GM12864 (cell line): ENCODE measurements around the gene OTOS.

Experiments used
- DNase-seq: peaks from one replicate; pipeline ENCODE4 v3.0.0-alpha.2; 2011; ENCODE audit warnings: low read depth
- H3K4me3 ChIP-seq: 2 replicates; pipeline ENCODE4 v1.5.1; 2011; ENCODE audit warnings: mild to moderate bottlenecking, low read depth, low read length, control low read depth
- TF ChIP-seq, protein P1 (sequence below): IDR thresholded peaks from 2 replicates; pipeline ENCODE4 v1.5.1; 2011; ENCODE audit warnings: low read depth, mild to moderate bottlenecking, moderate library complexity, low read length, control low read depth, inconsistent platforms; ENCODE audit errors: missing control alignments

Gene OTOS

DNA sequence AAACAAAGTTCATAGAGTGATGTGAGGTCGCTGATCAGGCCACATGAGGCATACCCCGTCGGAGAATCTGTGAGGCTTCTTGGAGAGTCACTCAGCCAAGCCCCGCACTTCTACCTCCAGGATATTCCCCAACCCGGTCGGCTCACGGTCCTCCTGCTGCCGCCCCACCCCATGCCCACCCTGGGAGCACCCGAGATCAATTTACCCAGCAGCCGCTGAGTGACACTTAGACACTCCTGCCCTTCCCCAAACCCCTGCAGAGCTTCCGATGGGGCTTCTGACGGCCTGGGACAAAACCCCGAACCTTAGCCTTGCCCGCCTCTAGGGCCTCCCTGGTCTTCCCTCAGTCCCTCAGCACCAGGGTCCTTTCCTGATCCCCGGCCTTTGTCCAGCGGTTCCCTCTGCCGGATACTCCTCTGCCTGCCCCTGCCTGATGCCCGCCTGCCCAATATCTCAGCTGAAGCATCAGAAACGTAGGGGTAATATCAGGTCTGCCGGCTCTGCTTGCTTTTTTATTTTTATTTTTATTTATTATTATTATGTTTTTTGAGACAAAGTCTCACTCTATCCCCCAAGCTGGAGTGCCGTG is 18.9 kb upstream of the OTOS start:
- TF ChIP-seq, protein P1, sequence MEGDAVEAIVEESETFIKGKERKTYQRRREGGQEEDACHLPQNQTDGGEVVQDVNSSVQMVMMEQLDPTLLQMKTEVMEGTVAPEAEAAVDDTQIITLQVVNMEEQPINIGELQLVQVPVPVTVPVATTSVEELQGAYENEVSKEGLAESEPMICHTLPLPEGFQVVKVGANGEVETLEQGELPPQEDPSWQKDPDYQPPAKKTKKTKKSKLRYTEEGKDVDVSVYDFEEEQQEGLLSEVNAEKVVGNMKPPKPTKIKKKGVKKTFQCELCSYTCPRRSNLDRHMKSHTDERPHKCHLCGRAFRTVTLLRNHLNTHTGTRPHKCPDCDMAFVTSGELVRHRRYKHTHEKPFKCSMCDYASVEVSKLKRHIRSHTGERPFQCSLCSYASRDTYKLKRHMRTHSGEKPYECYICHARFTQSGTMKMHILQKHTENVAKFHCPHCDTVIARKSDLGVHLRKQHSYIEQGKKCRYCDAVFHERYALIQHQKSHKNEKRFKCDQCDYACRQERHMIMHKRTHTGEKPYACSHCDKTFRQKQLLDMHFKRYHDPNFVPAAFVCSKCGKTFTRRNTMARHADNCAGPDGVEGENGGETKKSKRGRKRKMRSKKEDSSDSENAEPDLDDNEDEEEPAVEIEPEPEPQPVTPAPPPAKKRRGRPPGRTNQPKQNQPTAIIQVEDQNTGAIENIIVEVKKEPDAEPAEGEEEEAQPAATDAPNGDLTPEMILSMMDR, result no peak
- no peak for DNase-seq
- H3K4me3 ChIP-seq, result no peak overlapping the region

DNA sequence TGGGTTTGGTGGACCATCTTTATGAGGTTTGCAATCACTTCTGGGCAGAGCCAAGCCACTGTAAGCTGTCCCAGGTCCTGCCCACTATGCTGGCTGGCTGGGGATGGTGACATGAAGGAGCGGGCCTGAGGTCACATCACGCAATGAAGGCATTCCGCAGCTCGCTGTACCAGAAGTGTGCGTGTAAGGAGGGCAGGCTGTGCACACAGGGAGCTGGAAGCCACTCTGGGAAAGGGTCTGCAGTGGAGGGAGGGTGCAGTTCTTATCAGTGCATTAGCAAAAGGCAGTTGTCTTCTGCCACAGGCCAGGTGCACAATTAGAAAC is 16.7 kb upstream of the OTOS start:
- TF ChIP-seq, protein P1, result no peak
- H3K4me3 ChIP-seq, result no peak overlapping the region
- no peak for DNase-seq

DNA sequence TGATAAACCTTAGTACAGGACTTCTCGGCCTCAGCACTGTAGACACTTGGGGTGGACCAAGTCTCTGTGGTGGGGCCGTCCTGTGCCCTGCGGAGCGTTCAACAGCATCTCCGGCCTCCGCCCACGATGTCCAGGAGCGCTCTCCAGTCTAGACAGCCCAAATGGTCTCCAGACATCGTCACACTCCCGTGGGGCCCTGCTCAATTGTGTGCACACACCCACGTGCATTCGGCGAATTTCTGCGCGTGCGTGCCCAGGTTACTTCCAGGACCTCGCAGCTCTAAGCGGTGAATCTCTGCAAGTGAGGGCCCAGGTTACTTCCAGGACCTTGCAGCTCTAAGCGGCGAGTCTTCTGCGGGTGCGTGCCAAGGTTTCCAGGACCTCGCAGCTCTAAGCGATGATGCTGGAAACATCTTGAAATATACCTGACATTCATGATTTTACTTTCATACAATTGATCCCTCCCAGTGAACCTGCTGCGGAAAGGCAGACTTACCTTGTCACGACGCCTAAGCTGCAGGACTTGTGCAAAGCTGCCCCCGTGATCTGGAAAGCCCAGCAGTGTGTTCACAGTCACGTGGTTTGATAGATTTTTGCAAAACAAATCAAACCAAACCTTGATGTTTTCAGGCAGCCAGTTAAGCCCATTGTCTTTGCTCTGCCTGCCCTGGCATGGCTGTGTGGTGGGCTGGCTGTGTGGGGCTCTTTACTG is 16.1 kb upstream of the OTOS start:
- TF ChIP-seq, protein P1, result no peak
- no peak for DNase-seq
- H3K4me3 ChIP-seq, result no peak overlapping the region

DNA sequence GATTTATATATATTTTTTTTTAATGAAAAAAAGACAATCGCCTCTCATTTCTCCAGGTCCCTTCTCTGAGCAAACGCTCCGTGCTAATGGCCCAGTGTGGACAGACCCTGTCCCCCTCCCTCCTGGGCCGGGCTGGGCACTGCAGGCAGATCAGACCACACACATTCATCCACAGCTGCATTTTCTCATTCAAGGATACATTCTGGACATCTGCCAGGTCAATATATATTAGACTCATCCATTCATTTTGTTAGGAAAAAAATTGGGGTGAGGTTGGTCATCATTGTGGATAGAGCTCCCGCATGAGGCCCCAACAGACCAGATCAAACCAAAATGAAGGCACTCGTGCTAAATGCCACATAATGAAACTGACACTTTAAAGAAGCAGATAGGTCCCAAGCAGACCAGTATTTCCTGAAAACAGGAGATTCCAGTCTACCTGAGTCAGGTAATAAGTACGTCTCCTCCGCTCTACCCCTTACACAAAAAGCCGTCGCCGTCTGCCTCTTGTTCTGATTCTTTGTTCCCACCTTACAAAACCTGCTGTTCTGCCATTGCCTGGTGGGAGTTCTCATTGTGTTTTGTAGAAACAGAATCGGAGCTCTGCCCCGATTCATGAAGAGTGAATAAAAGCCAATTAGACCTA is 15.4 kb upstream of the OTOS start:
- no peak overlapping the region for H3K4me3 ChIP-seq
- TF ChIP-seq, protein P1, result no peak
- DNase-seq, result no peak

DNA sequence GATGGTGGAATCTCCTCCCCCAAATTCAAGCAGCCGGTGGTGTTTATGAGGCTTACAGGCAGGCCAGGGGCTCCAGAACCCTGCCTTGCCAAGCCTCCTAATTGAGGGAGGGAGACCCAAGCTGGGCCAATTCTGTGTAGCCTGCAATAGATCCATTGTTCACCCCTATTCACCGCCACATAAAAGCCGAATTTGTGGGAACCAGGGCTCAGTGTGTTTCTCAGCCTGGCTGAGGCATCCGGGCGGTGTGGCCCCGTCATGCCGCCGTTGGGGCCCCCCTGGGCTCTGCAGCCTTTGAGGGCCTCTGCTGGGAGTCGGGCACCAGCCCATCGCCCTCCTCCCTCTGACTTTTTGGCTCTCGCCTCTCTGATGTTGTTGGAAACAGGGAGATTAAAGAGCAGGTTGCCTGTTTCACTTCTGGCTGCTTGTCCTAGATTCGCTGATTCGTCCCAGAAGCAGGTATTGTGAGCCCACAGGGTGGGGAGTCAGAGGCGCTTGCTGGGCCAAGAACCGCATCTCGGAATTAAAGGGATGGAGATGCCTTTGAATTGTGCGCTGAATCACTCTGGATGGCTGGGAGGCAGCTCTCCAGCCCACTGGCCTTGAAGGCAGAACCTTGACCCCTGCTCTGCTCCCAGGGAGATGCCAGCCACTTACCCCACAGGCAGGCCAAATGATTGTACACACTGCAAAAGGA is 14.7 kb upstream of the OTOS start:
- DNase-seq, result no peak
- TF ChIP-seq, protein P1, result no peak
- no peak overlapping the region for H3K4me3 ChIP-seq

DNA sequence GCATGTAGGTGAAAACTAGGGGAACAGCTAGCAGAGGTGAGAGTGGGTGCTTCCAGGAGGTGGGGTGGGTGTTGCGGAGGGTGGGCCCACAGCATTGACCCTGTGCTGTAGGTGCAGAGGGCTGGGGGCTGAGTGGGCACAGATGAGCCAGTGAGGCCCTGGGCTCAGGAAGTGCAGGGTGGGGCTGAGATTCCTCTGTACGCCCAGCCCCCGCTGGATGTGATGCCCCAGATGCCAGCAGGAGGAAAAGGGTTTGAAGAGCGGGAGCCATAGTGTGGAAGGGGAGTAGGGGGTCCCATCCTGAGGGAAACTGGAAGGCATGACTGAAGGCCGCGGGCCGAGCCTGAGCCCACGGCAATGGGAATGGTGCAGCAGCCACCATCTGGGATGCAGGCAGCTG is 14.1 kb upstream of the OTOS start:
- DNase-seq, result no peak

More for the DNA sequence above, 14.1 kb upstream of the OTOS start:
- TF ChIP-seq, protein P1, result no peak
- H3K4me3 ChIP-seq, result no peak overlapping the region
